Common myeloid progenitor, CD34-positive (primary cell): ENCODE results near the gene DIS3L2.

ENCODE experiments used
- CTCF ChIA-PET: fragments of 350-600 bp; sonication (Branson Sonifier 250); formaldehyde crosslinking; loops from one replicate; lab custom pipeline; 2021; ENCODE audit warnings: antibody characterized with exemption; lab: Charles Lee
- POLR2A ChIA-PET: fragments of 350-600 bp; sonication (Branson Sonifier 250); formaldehyde crosslinking; loops from one replicate; lab custom pipeline; 2021; ENCODE audit warnings: antibody characterized with exemption; lab: Charles Lee
- DNase-seq, 3 donors: peaks; one replicate each; pipeline versions ENCODE4 v3.0.0 to v3.0.0-alpha.2; 2013
- H3K27ac ChIP-seq, 2 experiments: 1 replicate in 1 of 2; 2 replicates in 1 of 2; pipeline ENCODE4 v1.7.0; 2013; ENCODE audit warnings: inconsistent platforms in 2 of 2, low read length in 2 of 2, mild to moderate bottlenecking in 2 of 2, low read depth in 1 of 2, moderate library complexity in 1 of 2; ENCODE audit not compliant: severe bottlenecking in 2 of 2, insufficient read depth in 1 of 2, poor library complexity in 1 of 2
- H3K27me3 ChIP-seq, 5 experiments: replicated peaks in 2 of 5; 1 replicate in 3 of 5; 2 replicates in 2 of 5; pipeline versions ENCODE4 v1.6.1 to v1.7.0; 2013; ENCODE audit warnings: low read length in 4 of 5, mild to moderate bottlenecking in 2 of 5, moderate library complexity in 2 of 5, inconsistent platforms in 1 of 5; ENCODE audit not compliant: insufficient read depth in 5 of 5, control insufficient read depth in 4 of 5
- H3K36me3 ChIP-seq, 4 experiments: 1 replicate in 2 of 4; 2 replicates in 2 of 4; pipeline versions ENCODE4 v1.6.1 to v1.7.0; 2013; ENCODE audit warnings: low read length in 3 of 4, control low read depth in 1 of 4, mild to moderate bottlenecking in 1 of 4; ENCODE audit not compliant: control insufficient read depth in 4 of 4, insufficient read depth in 4 of 4
- H3K4me1 ChIP-seq, 4 experiments: 1 replicate in 3 of 4; 2 replicates in 1 of 4; pipeline versions ENCODE4 v1.6.1 to v1.7.1; 2013; ENCODE audit warnings: low read length in 3 of 4, mild to moderate bottlenecking in 3 of 4, control low read depth in 1 of 4, inconsistent platforms in 1 of 4, moderate library complexity in 1 of 4; ENCODE audit not compliant: control insufficient read depth in 4 of 4, insufficient read depth in 4 of 4; ENCODE audit errors: control extremely low read depth in 1 of 4
- H3K4me3 ChIP-seq, 7 experiments: 1 replicate in 4 of 7; 2 replicates in 3 of 7; pipeline versions ENCODE4 v1.5.1 to v1.7.0; 2013; ENCODE audit warnings: mild to moderate bottlenecking in 7 of 7, low read length in 6 of 7, moderate library complexity in 6 of 7, inconsistent platforms in 2 of 7, low read depth in 2 of 7, control low read depth in 1 of 7; ENCODE audit not compliant: insufficient read depth in 4 of 7, control insufficient read depth in 1 of 7; ENCODE audit errors: extremely low read depth in 1 of 7
- H3K9me3 ChIP-seq, 5 experiments: 1 replicate in 4 of 5; 2 replicates in 1 of 5; pipeline versions ENCODE4 v1.6.1 to v1.7.1; 2013; ENCODE audit warnings: low read length in 4 of 5, mild to moderate bottlenecking in 2 of 5, inconsistent platforms in 1 of 5, low read depth in 1 of 5, moderate library complexity in 1 of 5; ENCODE audit not compliant: control insufficient read depth in 4 of 5, insufficient read depth in 2 of 5; ENCODE audit errors: control extremely low read depth in 1 of 5
- WGBS: methylation state at CpG from one replicate; pipeline ENCODE4 v1.1.5; 2013; ENCODE audit not compliant: insufficient coverage; 5-methylcytosine and 5-hydroxymethylcytosine counted together

DIS3L2 gene

GRCh38 chr2:232339121-232340081 is 377.9 kb downstream of the DIS3L2 start:
- CTCF ChIA-PET = interaction anchor here (1.0 to 3.7 kb wide), 11 partner anchors 10 to 438 kb away, joined by 3 to 14 read pairs (median 5); no protein-coding TSS in a partner anchor
- H3K4me3 ChIP-seq = no peak overlapping the region
- H3K9me3 ChIP-seq = no peaks in the 10 kb centered on the region
- peaks cover 0 to 5% (median 4%) of the 10 kb centered on the region in 4 experiments for H3K4me1 ChIP-seq
- peaks cover 0 to 10% (median 4%) of the 10 kb centered on the region in 5 experiments for H3K27me3 ChIP-seq
- WGBS = 87% methylated on average over 21 of the region's 23 CpGs
- POLR2A ChIA-PET = no interaction called here
- no peak overlapping the region for H3K27ac ChIP-seq
- DNase-seq = no peak
- H3K36me3 ChIP-seq = peaks cover 0 to 10% (median 0%) of the 10 kb centered on the region in 4 experiments

- CTCF ChIA-PET = interaction anchor here (1.0 to 3.7 kb wide), 14 partner anchors 9 to 439 kb away, joined by 3 to 14 read pairs (median 4); no protein-coding TSS in a partner anchor
- peaks cover 0 to 10% (median 0%) of the 10 kb centered on the region in 4 experiments for H3K36me3 ChIP-seq
- no peaks in the 10 kb centered on the region for H3K9me3 ChIP-seq
- WGBS = 98% methylated on average over 11 of the region's 14 CpGs
- peaks cover 0 to 5% (median 4%) of the 10 kb centered on the region in 4 experiments for H3K4me1 ChIP-seq
- no peak for DNase-seq
- H3K27ac ChIP-seq = no peak overlapping the region
- H3K27me3 ChIP-seq = peaks cover 0 to 10% (median 4%) of the 10 kb centered on the region in 5 experiments
- POLR2A ChIA-PET = no interaction called here
- no peak overlapping the region for H3K4me3 ChIP-seq
These were observed 378.8 kb downstream of the DIS3L2 start for GRCh38 chr2:232340171-232340935.

- CTCF ChIA-PET = interaction anchor here (0.6 to 3.7 kb wide), 12 partner anchors 8 to 100 kb away, joined by 3 to 14 read pairs (median 5); no protein-coding TSS in a partner anchor
- Histone ChIP-seq H3K27ac (no peak overlapping the region), H3K36me3 (peaks cover 0 to 3% (median 0%) of the 10 kb centered on the region in 4 experiments), H3K4me3 (no peak overlapping the region), H3K9me3 (no peaks in the 10 kb centered on the region), H3K27me3 (peaks cover 0 to 10% (median 4%) of the 10 kb centered on the region in 5 experiments), H3K4me1 (peaks cover 0 to 5% (median 4%) of the 10 kb centered on the region in 4 experiments)
- no peak for DNase-seq
- WGBS = 96% methylated on average over 17 of the region's 17 CpGs
- POLR2A ChIA-PET = no interaction called here
These were observed 379.7 kb downstream of the DIS3L2 start for GRCh38 chr2:232341061-232341738.

DNA sequence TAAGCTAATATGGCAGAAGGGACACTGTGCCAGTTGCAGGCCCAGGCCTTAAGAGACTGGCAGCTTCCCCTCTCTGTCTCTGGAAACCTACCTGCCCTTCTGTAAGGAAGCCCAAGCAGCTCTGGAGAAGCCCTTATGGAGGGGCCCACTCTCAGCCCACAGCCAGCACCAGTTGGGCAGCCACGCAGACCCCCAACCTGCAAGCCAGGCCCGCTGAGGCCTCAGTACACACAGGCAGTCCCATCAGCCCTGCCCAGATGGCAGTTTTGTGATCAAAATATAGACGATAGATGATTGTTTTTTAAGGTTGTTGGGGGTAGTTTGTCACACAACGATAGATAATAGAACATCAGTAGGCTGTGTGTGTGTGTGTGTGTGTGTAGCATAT is 380.2 kb downstream of the DIS3L2 start:
- ChIA-PET POLR2A (no interaction called here), CTCF (interaction anchor here (0.6 to 3.7 kb wide), 8 partner anchors 13 to 201 kb away, joined by 3 to 14 read pairs (median 6); no protein-coding TSS in a partner anchor)
- no peak overlapping the region for H3K4me3 ChIP-seq
- 90% methylated on average over 2 of the region's 4 CpGs for WGBS
- no peaks in the 10 kb centered on the region for H3K9me3 ChIP-seq
- DNase-seq = no peak
- peaks cover 0 to 10% (median 4%) of the 10 kb centered on the region in 5 experiments for H3K27me3 ChIP-seq
- no peak overlapping the region for H3K27ac ChIP-seq
- peaks cover 0 to 5% (median 4%) of the 10 kb centered on the region in 4 experiments for H3K4me1 ChIP-seq
- peaks cover 0 to 3% (median 0%) of the 10 kb centered on the region in 4 experiments for H3K36me3 ChIP-seq

GRCh38 chr2:232342635-232343565 is 381.4 kb downstream of the DIS3L2 start:
- POLR2A ChIA-PET = no interaction called here
- H3K4me3 ChIP-seq = no peak overlapping the region
- no peaks in the 10 kb centered on the region for H3K9me3 ChIP-seq
- H3K27ac ChIP-seq = no peak overlapping the region
- no peak for DNase-seq
- peaks cover 0 to 3% (median 0%) of the 10 kb centered on the region in 4 experiments for H3K36me3 ChIP-seq
- whole genome bisulfite sequencing = 91% methylated on average over 18 of the region's 19 CpGs
- H3K27me3 ChIP-seq = peaks cover 0 to 21% (median 4%) of the 10 kb centered on the region in 5 experiments
- H3K4me1 ChIP-seq = peaks cover 0 to 5% (median 2%) of the 10 kb centered on the region in 4 experiments
- CTCF ChIA-PET = interaction anchor here (0.9 to 3.7 kb wide), 9 partner anchors 8 to 409 kb away, joined by 3 to 12 read pairs (median 3); no protein-coding TSS in a partner anchor
